Measurements from ENCODE around the gene SCYGR5. TPM values are rescaled to one million over a fixed set of nuclear protein-coding genes. Genes with fewer than 3 reads are reported as not detected.
"Not testable (repeated sequence)": the region's sequence is repeated elsewhere in the genome, so short reads cannot be mapped to it uniquely, and the experiment has no call there.

Gene SCYGR5
- total RNA-seq, 1 donor from 2014 or later: not detected

DNA sequence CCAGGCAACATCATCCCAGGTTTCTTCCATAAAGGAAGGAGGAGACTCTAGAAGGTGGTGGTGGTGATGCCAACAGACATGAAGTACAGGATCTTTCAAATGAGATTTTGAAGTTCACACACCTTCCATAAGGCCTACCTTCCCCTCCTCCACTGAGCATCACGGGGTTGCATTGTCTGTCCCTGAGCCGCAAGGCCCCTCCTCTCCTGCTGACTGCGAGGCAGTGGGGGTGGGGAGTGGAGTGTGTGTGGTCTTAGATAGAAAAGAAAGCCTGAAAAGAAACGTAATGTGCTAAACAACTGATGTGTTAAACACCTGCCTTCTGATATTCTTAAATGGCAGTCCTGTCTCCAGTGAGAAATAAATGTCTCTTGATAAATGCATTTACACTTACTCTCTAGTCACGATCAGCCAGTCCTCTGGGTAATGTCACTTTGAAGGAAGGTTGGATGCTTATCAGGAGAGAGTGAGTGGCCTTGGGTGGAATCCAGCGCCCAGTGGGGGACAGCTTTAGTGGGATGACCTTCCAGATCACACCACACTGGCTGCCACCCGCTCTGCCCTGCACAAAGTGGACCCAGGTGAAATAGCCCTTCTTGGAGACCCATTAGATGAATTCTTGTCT lies 5.5 kb upstream of the SCYGR5 start:
- no peaks in the 10 kb centered on the region for H3K9me3 ChIP-seq
- intact Hi-C loops (cut with DNase I): no loop called here
- H3K27ac ChIP-seq: no peak overlapping the region
- TF ChIP-seq, protein P1, sequence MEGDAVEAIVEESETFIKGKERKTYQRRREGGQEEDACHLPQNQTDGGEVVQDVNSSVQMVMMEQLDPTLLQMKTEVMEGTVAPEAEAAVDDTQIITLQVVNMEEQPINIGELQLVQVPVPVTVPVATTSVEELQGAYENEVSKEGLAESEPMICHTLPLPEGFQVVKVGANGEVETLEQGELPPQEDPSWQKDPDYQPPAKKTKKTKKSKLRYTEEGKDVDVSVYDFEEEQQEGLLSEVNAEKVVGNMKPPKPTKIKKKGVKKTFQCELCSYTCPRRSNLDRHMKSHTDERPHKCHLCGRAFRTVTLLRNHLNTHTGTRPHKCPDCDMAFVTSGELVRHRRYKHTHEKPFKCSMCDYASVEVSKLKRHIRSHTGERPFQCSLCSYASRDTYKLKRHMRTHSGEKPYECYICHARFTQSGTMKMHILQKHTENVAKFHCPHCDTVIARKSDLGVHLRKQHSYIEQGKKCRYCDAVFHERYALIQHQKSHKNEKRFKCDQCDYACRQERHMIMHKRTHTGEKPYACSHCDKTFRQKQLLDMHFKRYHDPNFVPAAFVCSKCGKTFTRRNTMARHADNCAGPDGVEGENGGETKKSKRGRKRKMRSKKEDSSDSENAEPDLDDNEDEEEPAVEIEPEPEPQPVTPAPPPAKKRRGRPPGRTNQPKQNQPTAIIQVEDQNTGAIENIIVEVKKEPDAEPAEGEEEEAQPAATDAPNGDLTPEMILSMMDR (IDR thresholded peaks at IDR 0.05): no peak
- no peaks in the 10 kb centered on the region for H3K4me1 ChIP-seq
- H3K27me3 ChIP-seq: no peaks in the 10 kb centered on the region
- ATAC-seq (no peak), DNase-seq (no peak)
- no peak overlapping the region for H3K4me3 ChIP-seq
- H3K36me3 ChIP-seq: no peaks in the 10 kb centered on the region

GRCh38 chr2:227661827-227662226 lies 4.8 kb upstream of the SCYGR5 start:
- Histone ChIP-seq H3K9me3 (no peaks in the 10 kb centered on the region), H3K4me1 (no peaks in the 10 kb centered on the region), H3K27me3 (no peaks in the 10 kb centered on the region), H3K27ac (no peak overlapping the region), H3K4me3 (no peak overlapping the region), H3K36me3 (no peaks in the 10 kb centered on the region)
- DNase-seq (no peak), ATAC-seq (no peak)
- intact Hi-C loops (cut with DNase I): no loop called here
- TF ChIP-seq, protein P1 (IDR thresholded peaks at IDR 0.05): no peak

- no peak for ATAC-seq
- H3K27me3 ChIP-seq: no peaks in the 10 kb centered on the region
- no peak for DNase-seq
These were observed 1.2 kb upstream of the SCYGR5 start for GRCh38 chr2:227665189-227665940.

DNA sequence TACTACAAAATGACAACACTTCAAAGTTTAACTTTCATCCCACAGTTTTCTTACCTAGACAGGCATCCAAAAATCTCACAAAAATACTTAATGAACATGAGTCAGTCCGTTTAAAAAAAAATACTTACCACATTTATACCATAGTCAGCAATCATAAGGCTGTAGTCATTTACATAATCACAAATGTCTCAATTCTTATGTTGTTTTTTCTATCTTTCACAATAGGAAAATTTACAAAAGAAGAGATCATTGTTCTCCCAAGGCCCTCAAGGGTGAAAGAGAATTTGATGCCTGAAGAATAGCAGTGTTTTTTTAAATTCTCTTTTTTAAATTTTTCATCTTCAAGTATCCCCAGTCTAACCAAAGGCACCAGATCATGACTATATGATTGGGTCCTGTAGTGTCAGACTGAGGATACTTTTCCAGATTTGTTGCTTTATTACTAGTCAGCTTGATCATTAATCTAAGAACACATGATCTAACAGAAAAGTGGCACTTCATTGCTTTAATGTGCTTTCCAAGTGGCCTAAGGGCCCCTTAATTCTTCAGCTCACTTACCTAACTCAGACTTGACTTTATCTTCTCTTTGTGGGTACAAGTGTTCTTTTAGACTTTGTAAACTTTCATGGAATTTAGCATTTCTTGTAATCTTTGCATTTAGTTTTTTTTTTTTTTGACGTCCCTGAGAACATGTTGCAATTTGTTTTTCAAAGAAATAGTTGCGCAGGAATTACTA lies 4.7 kb downstream of the SCYGR5 start:
- TF ChIP-seq, protein P1 (IDR thresholded peaks at IDR 0.05): no peak
- no peaks in the 10 kb centered on the region for H3K36me3 ChIP-seq
- DNase-seq: no peak
- H3K27ac ChIP-seq: no peak overlapping the region
- no peaks in the 10 kb centered on the region for H3K9me3 ChIP-seq
- no peaks in the 10 kb centered on the region for H3K27me3 ChIP-seq
- H3K4me1 ChIP-seq: no peaks in the 10 kb centered on the region
- intact Hi-C loops (cut with DNase I): no loop called here
- peak; percentile 44 for ATAC-seq
- no peak overlapping the region for H3K4me3 ChIP-seq

More at GRCh38 chr2:227665189-227665940, 1.2 kb upstream of the SCYGR5 start:
- no peaks in the 10 kb centered on the region for H3K36me3 ChIP-seq
- no peaks in the 10 kb centered on the region for H3K4me1 ChIP-seq
- no peaks in the 10 kb centered on the region for H3K9me3 ChIP-seq
- H3K27ac ChIP-seq: no peak overlapping the region
- TF ChIP-seq, protein P1 (IDR thresholded peaks at IDR 0.05): no peak
- intact Hi-C loops (cut with DNase I): no loop called here
- no peak overlapping the region for H3K4me3 ChIP-seq

DNA sequence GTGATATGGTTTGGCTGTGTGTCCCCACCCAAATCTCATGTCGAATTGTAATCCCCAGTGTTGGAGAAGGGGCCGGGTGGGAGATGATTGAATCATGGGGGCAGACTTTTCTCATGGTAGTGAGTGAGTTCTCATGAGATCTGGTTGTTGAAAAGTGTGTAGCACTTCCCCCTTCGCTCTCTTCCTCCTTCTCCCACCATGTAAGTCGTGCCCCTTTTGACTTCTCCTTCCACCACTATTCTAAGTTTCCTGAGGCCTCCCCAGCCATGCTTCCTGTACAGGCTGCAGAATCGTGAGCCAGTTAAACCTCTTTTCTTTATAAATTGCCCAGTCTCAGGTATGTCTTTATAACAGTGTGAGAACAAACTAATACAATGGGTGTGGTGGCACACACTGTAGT lies 7.0 kb downstream of the SCYGR5 start:
- H3K4me3 ChIP-seq; DNase-seq; H3K27me3 ChIP-seq; H3K4me1 ChIP-seq; H3K36me3 ChIP-seq; H3K9me3 ChIP-seq; intact Hi-C loops (cut with DNase I): not testable (repeated sequence)
- H3K27ac ChIP-seq: peak overlapping the region; percentile 11
- ATAC-seq: peak; percentile 44

GRCh38 chr2:227674485-227674884 lies 7.9 kb downstream of the SCYGR5 start:
- intact Hi-C loops (cut with DNase I): no loop called here
- no peak overlapping the region for H3K27ac ChIP-seq
- TF ChIP-seq, protein P1 (IDR thresholded peaks at IDR 0.05): no peak
- no peaks in the 10 kb centered on the region for H3K36me3 ChIP-seq
- H3K27me3 ChIP-seq: no peaks in the 10 kb centered on the region
- no peak overlapping the region for H3K4me3 ChIP-seq
- no peaks in the 10 kb centered on the region for H3K4me1 ChIP-seq
- H3K9me3 ChIP-seq: no peaks in the 10 kb centered on the region
- peak; percentile 78 for ATAC-seq
- no peak for DNase-seq
